Astrocyte (in vitro differentiated cells and primary cell): ENCODE data around the gene LHFPL5. TPM values are rescaled to one million over a fixed set of nuclear protein-coding genes. Genes with fewer than 3 reads are reported as not detected.

Source experiments
- DNase-seq: peaks from one replicate; pipeline ENCODE4 v3.0.0-alpha.2; 2010; ENCODE audit warnings: low read depth
- FAIRE-seq: peaks from 2 replicates; lab custom pipeline; 2011; peaks lifted over from hg19 to GRCh38; lab: Jason Lieb, UNC
- H2AFZ ChIP-seq: 2 replicates; pipeline ENCODE4 v1.6.0; 2012; ENCODE audit warnings: low read depth, low read length, inconsistent platforms
- H3K27ac ChIP-seq: 2 replicates; pipeline ENCODE4 v1.5.1; 2011; ENCODE audit warnings: low read depth, low read length, inconsistent platforms
- H3K27me3 ChIP-seq: 2 replicates; pipeline ENCODE4 v1.6.0; 2011; ENCODE audit warnings: low read length, inconsistent platforms; ENCODE audit not compliant: insufficient read depth
- H3K36me3 ChIP-seq: 2 replicates; pipeline ENCODE4 v1.5.1; 2011; ENCODE audit warnings: low read length, inconsistent platforms; ENCODE audit not compliant: insufficient read depth
- H3K4me1 ChIP-seq: 2 replicates; pipeline ENCODE4 v1.5.1; 2011; ENCODE audit warnings: low read length, inconsistent platforms; ENCODE audit not compliant: insufficient read depth
- H3K4me2 ChIP-seq: 2 replicates; pipeline ENCODE4 v1.6.0; 2012; ENCODE audit warnings: low read length, inconsistent platforms
- H3K4me3 ChIP-seq: 2 replicates; pipeline ENCODE4 v1.5.1; 2011; ENCODE audit warnings: low read depth, mild to moderate bottlenecking, low read length, inconsistent platforms; ENCODE audit not compliant: insufficient read depth
- H3K79me2 ChIP-seq: 2 replicates; pipeline ENCODE4 v1.6.0; 2012; ENCODE audit warnings: mild to moderate bottlenecking, low read length, inconsistent platforms; ENCODE audit not compliant: insufficient read depth
- H3K9ac ChIP-seq: 2 replicates; pipeline ENCODE4 v1.6.0; 2012; ENCODE audit warnings: mild to moderate bottlenecking, low read length, inconsistent platforms
- H3K9me3 ChIP-seq: 2 replicates; pipeline ENCODE4 v1.5.1; 2012; ENCODE audit warnings: low read depth, mild to moderate bottlenecking, low read length, inconsistent platforms; ENCODE audit not compliant: insufficient read depth
- H4K20me1 ChIP-seq: 2 replicates; pipeline ENCODE4 v1.6.0; 2012; ENCODE audit warnings: low read length, inconsistent platforms; ENCODE audit not compliant: insufficient read depth
- H3K27ac Mint-ChIP-seq: one replicate; pipeline ENCODE4 v1.8.0; 2021; ENCODE audit warnings: mild to moderate bottlenecking, mixed read lengths; ENCODE audit not compliant: unreplicated experiment
- H3K27me3 Mint-ChIP-seq: one replicate; pipeline ENCODE4 v1.8.0; 2021; ENCODE audit warnings: low read depth, mixed read lengths; ENCODE audit not compliant: unreplicated experiment
- H3K36me3 Mint-ChIP-seq: one replicate; pipeline ENCODE4 v1.8.0; 2021; ENCODE audit warnings: low read depth, mixed read lengths; ENCODE audit not compliant: unreplicated experiment
- H3K4me1 Mint-ChIP-seq: one replicate; pipeline ENCODE4 v1.8.0; 2021; ENCODE audit warnings: low read depth, mixed read lengths; ENCODE audit not compliant: unreplicated experiment
- H3K4me3 Mint-ChIP-seq: one replicate; pipeline ENCODE4 v1.8.0; 2021; ENCODE audit warnings: mild to moderate bottlenecking, moderate library complexity, mixed read lengths; ENCODE audit not compliant: unreplicated experiment
- H3K9me3 Mint-ChIP-seq: one replicate; pipeline ENCODE4 v1.8.0; 2021; ENCODE audit warnings: mild to moderate bottlenecking, mixed read lengths; ENCODE audit not compliant: unreplicated experiment
- CTCF ChIP-seq: IDR thresholded peaks from 2 replicates; pipeline ENCODE4 v1.5.1; 2011; ENCODE audit warnings: low read depth, mild to moderate bottlenecking, inconsistent platforms, low read length, moderate library complexity; ENCODE audit not compliant: insufficient read depth
- EZH2 ChIP-seq: IDR thresholded peaks from 2 replicates; pipeline ENCODE4 v1.6.1; 2012; ENCODE audit warnings: mild to moderate bottlenecking, low read length, inconsistent platforms; ENCODE audit not compliant: insufficient read depth
- total RNA-seq: library from RNA; stranded (reverse); gene quantifications from 2 replicates; pipeline ENCODE4 v1.2.1, GENCODE V29; 2021

The LHFPL5 gene
- total RNA-seq, 1 donor from 2014 or later = not detected

- H3K79me2 ChIP-seq = no peaks in the 10 kb centered on the region
- FAIRE-seq (no peak), DNase-seq (no peak)
- H3K27ac ChIP-seq = no peak overlapping the region
- H3K4me3 ChIP-seq = no peak overlapping the region
- no peaks in the 10 kb centered on the region for H3K4me1 ChIP-seq
- peaks cover 4% of the 10 kb centered on the region for H3K9me3 Mint-ChIP-seq
- no peak overlapping the region for H3K9ac ChIP-seq
- no peaks in the 10 kb centered on the region for H3K9me3 ChIP-seq
- TF ChIP-seq EZH2 (peak; percentile 2), CTCF (no peak)
- peaks cover 41% of the 10 kb centered on the region for H3K27me3 Mint-ChIP-seq
- H3K4me3 Mint-ChIP-seq = no peak overlapping the region
- peaks cover 30% of the 10 kb centered on the region for H3K27me3 ChIP-seq
- no peaks in the 10 kb centered on the region for H3K36me3 ChIP-seq
- no peaks in the 10 kb centered on the region for H3K36me3 Mint-ChIP-seq
- H3K4me2 ChIP-seq = peak overlapping the region; percentile 22
- H3K27ac Mint-ChIP-seq = no peak overlapping the region
- H4K20me1 ChIP-seq = no peaks in the 10 kb centered on the region
- H3K4me1 Mint-ChIP-seq = no peaks in the 10 kb centered on the region
- peak overlapping the region; percentile 18 for H2AFZ ChIP-seq
Observed at GRCh38 chr6:35786810-35787209, 18.3 kb upstream of the LHFPL5 start.

GRCh38 chr6:35787266-35788218 lies 17.6 kb upstream of the LHFPL5 start:
- no peak overlapping the region for H3K9ac ChIP-seq
- H2AFZ ChIP-seq = no peak overlapping the region
- DNase-seq = no peak
- no peaks in the 10 kb centered on the region for H3K9me3 ChIP-seq
- no peak overlapping the region for H3K4me3 ChIP-seq
- Mint-ChIP-seq H3K27me3 (peaks cover 37% of the 10 kb centered on the region), H3K4me3 (no peak overlapping the region), H3K36me3 (no peaks in the 10 kb centered on the region), H3K27ac (no peak overlapping the region), H3K4me1 (no peaks in the 10 kb centered on the region), H3K9me3 (peaks cover 4% of the 10 kb centered on the region)
- no peaks in the 10 kb centered on the region for H3K4me1 ChIP-seq
- H3K79me2 ChIP-seq = no peaks in the 10 kb centered on the region
- H3K36me3 ChIP-seq = no peaks in the 10 kb centered on the region
- TF ChIP-seq CTCF (no peak), EZH2 (no peak)
- no peak overlapping the region for H3K4me2 ChIP-seq
- H3K27ac ChIP-seq = no peak overlapping the region
- H4K20me1 ChIP-seq = no peaks in the 10 kb centered on the region
- no peak for FAIRE-seq
- H3K27me3 ChIP-seq = peaks cover 32% of the 10 kb centered on the region

GRCh38 chr6:35788423-35788982 lies 16.6 kb upstream of the LHFPL5 start:
- Histone ChIP-seq H3K27ac (no peak overlapping the region), H3K4me3 (no peak overlapping the region), H3K9me3 (no peaks in the 10 kb centered on the region), H3K27me3 (peaks cover 36% of the 10 kb centered on the region), H3K9ac (no peak overlapping the region), H3K36me3 (no peaks in the 10 kb centered on the region), H3K79me2 (no peaks in the 10 kb centered on the region), H3K4me1 (no peaks in the 10 kb centered on the region), H3K4me2 (no peak overlapping the region), H2AFZ (no peak overlapping the region), H4K20me1 (no peaks in the 10 kb centered on the region)
- DNase-seq (no peak), FAIRE-seq (no peak)
- H3K36me3 Mint-ChIP-seq = no peaks in the 10 kb centered on the region
- H3K9me3 Mint-ChIP-seq = peaks cover 4% of the 10 kb centered on the region
- TF ChIP-seq EZH2 = no peak
- TF ChIP-seq CTCF = no peak
- peaks cover 2% of the 10 kb centered on the region for H3K4me1 Mint-ChIP-seq
- peaks cover 37% of the 10 kb centered on the region for H3K27me3 Mint-ChIP-seq
- H3K4me3 Mint-ChIP-seq = no peak overlapping the region
- H3K27ac Mint-ChIP-seq = no peak overlapping the region
